B cell (primary cell): ENCODE measurements around the gene URM1.
A peak's percentile ranks its signal among the peaks of the same experiment; 100 is the strongest.

ENCODE experiments used
- EZH2 ChIP-seq: IDR thresholded peaks from 2 replicates; pipeline ENCODE4 v1.6.1; 2012; ENCODE audit warnings: borderline replicate concordance, low read depth, mild to moderate bottlenecking, moderate library complexity, low read length; ENCODE audit not compliant: insufficient read depth, poor library complexity, severe bottlenecking
- TF ChIP-seq, protein P1 (sequence below): fragments of 200-600 bp; IDR thresholded peaks from one replicate; pipeline ENCODE4 v1.8.0; 2022; ENCODE audit warnings: antibody characterized with exemption, mild to moderate bottlenecking

- TF ChIP-seq, protein P1, sequence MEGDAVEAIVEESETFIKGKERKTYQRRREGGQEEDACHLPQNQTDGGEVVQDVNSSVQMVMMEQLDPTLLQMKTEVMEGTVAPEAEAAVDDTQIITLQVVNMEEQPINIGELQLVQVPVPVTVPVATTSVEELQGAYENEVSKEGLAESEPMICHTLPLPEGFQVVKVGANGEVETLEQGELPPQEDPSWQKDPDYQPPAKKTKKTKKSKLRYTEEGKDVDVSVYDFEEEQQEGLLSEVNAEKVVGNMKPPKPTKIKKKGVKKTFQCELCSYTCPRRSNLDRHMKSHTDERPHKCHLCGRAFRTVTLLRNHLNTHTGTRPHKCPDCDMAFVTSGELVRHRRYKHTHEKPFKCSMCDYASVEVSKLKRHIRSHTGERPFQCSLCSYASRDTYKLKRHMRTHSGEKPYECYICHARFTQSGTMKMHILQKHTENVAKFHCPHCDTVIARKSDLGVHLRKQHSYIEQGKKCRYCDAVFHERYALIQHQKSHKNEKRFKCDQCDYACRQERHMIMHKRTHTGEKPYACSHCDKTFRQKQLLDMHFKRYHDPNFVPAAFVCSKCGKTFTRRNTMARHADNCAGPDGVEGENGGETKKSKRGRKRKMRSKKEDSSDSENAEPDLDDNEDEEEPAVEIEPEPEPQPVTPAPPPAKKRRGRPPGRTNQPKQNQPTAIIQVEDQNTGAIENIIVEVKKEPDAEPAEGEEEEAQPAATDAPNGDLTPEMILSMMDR = peak; percentile 89
- no peak for TF ChIP-seq EZH2
These were observed 9.1 kb upstream of the URM1 start for GRCh38 chr9:128361986-128362646.
